Measurements from ENCODE around the gene GADL1.
A peak's percentile ranks its signal among the peaks of the same experiment; 100 is the strongest.

The GADL1 gene

GRCh38 chr3:30912301-30912700 is 17.8 kb upstream of the GADL1 start:
- H3K4me3 Mint-ChIP-seq = no peak overlapping the region
- DNase-seq = no peak
- no peak overlapping the region for H3K27ac Mint-ChIP-seq
- H3K9me3 Mint-ChIP-seq = no peaks in the 10 kb centered on the region
- H3K36me3 Mint-ChIP-seq = no peaks in the 10 kb centered on the region
- H3K4me1 Mint-ChIP-seq = no peaks in the 10 kb centered on the region
- H3K27me3 Mint-ChIP-seq = no peaks in the 10 kb centered on the region
- ATAC-seq (replicated peaks) = no peak

GRCh38 chr3:30908456-30909037 is 14.1 kb upstream of the GADL1 start:
- no peak overlapping the region for H3K4me3 Mint-ChIP-seq
- no peaks in the 10 kb centered on the region for H3K27me3 Mint-ChIP-seq
- no peak for ATAC-seq (replicated peaks)
- H3K27ac Mint-ChIP-seq = no peak overlapping the region
- no peaks in the 10 kb centered on the region for H3K9me3 Mint-ChIP-seq
- H3K4me1 Mint-ChIP-seq = no peaks in the 10 kb centered on the region
- H3K36me3 Mint-ChIP-seq = no peaks in the 10 kb centered on the region
- no peak for DNase-seq

DNA sequence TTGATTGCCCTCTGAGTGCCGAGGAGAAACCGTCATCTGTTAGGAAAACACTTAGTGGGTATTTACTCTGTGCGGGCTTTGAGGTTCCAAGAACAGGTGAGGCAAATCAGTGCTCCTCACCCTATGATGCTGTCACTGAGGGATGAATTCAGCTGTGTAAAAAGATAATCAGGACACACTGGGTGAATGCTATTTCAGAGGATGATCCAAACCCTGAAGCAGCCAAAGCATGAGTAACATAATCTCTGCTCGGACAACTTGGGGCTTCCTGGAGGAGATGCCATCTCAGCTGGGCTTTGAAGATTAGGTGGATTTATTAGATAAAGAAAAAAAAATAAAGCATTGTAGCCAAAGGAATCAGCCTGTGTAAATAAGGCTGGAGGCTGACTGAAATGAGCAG is 10.5 kb upstream of the GADL1 start:
- no peak for DNase-seq
- Mint-ChIP-seq H3K27ac (no peak overlapping the region), H3K4me3 (no peak overlapping the region), H3K9me3 (no peaks in the 10 kb centered on the region), H3K4me1 (no peaks in the 10 kb centered on the region), H3K27me3 (no peaks in the 10 kb centered on the region), H3K36me3 (no peaks in the 10 kb centered on the region)
- no peak for ATAC-seq (replicated peaks)

- ATAC-seq (replicated peaks) (no peak), DNase-seq (no peak)
- Mint-ChIP-seq H3K9me3 (no peaks in the 10 kb centered on the region), H3K4me3 (no peak overlapping the region), H3K4me1 (peaks cover 11 to 18% of the 10 kb centered on the region in 2 donors), H3K27ac (no peak overlapping the region), H3K36me3 (no peaks in the 10 kb centered on the region), H3K27me3 (peaks cover 18 to 31% of the 10 kb centered on the region in 2 donors)
These were observed 868 bp upstream of the GADL1 start for GRCh38 chr3:30895329-30895728.

GRCh38 chr3:30893678-30894325 is 659 bp downstream of the GADL1 start:
- H3K9me3 Mint-ChIP-seq = no peaks in the 10 kb centered on the region
- H3K27me3 Mint-ChIP-seq = peaks cover 18 to 31% of the 10 kb centered on the region in 2 donors
- peaks cover 11 to 18% of the 10 kb centered on the region in 2 donors for H3K4me1 Mint-ChIP-seq
- H3K4me3 Mint-ChIP-seq = peak overlapping the region; percentile 76
- DNase-seq = no peak
- no peak overlapping the region for H3K27ac Mint-ChIP-seq
- H3K36me3 Mint-ChIP-seq = no peaks in the 10 kb centered on the region
- no peak for ATAC-seq (replicated peaks)

GRCh38 chr3:30890907-30891306 is 3.6 kb downstream of the GADL1 start:
- H3K27me3 Mint-ChIP-seq = peaks cover 23 to 31% of the 10 kb centered on the region in 2 donors
- DNase-seq (no peak), ATAC-seq (replicated peaks) (no peak)
- peaks cover 4 to 5% of the 10 kb centered on the region in 2 donors for H3K9me3 Mint-ChIP-seq
- no peaks in the 10 kb centered on the region for H3K36me3 Mint-ChIP-seq
- H3K4me1 Mint-ChIP-seq = peaks cover 11 to 18% of the 10 kb centered on the region in 2 donors
- H3K27ac Mint-ChIP-seq = no peak overlapping the region
- no peak overlapping the region for H3K4me3 Mint-ChIP-seq

- Mint-ChIP-seq H3K27ac (no peak overlapping the region), H3K9me3 (peaks cover 5 to 6% of the 10 kb centered on the region in 2 donors), H3K4me3 (no peak overlapping the region), H3K36me3 (no peaks in the 10 kb centered on the region), H3K27me3 (peaks cover 9 to 13% of the 10 kb centered on the region in 2 donors), H3K4me1 (peaks cover 8 to 9% of the 10 kb centered on the region in 2 donors)
- no peak for ATAC-seq (replicated peaks)
- no peak for DNase-seq
These were observed 7.6 kb downstream of the GADL1 start for GRCh38 chr3:30886888-30887287.

- Mint-ChIP-seq H3K4me1 (no peaks in the 10 kb centered on the region), H3K9me3 (peaks cover 3 to 4% of the 10 kb centered on the region in 2 donors), H3K27me3 (no peaks in the 10 kb centered on the region), H3K36me3 (no peaks in the 10 kb centered on the region), H3K27ac (no peak overlapping the region), H3K4me3 (no peak overlapping the region)
- no peak for ATAC-seq (replicated peaks)
- DNase-seq = no peak
These were observed 15.6 kb downstream of the GADL1 start for GRCh38 chr3:30878862-30879261.

DNA sequence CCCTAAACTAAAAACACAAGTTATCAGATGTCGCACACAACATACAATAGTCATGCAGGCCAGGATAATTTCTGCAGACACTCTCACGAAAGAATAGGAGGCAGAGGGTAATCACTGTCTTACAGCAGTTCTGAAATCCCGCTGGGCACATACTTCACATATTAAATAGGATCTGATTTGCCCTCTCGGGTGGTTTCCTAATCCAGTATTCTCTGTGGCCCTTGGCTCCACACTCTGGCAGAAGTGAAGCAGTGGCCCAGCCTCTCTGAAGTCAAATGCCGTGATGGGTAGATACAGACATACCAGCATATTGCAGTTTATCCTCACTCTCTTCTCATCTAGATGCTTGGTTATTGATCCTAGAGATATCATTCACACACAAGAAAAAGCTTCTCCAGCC is 19.0 kb downstream of the GADL1 start:
- Mint-ChIP-seq H3K36me3 (no peaks in the 10 kb centered on the region), H3K9me3 (peaks cover 2 to 3% of the 10 kb centered on the region in 2 donors), H3K27me3 (no peaks in the 10 kb centered on the region), H3K27ac (no peak overlapping the region), H3K4me1 (no peaks in the 10 kb centered on the region), H3K4me3 (no peak overlapping the region)
- ATAC-seq (replicated peaks) (no peak), DNase-seq (no peak)

GRCh38 chr3:30873671-30874070 is 20.8 kb downstream of the GADL1 start:
- Mint-ChIP-seq H3K4me1 (no peaks in the 10 kb centered on the region), H3K4me3 (no peak overlapping the region), H3K36me3 (no peaks in the 10 kb centered on the region), H3K27me3 (no peaks in the 10 kb centered on the region), H3K9me3 (no peaks in the 10 kb centered on the region), H3K27ac (no peak overlapping the region)
- DNase-seq (no peak), ATAC-seq (replicated peaks) (no peak)

DNA sequence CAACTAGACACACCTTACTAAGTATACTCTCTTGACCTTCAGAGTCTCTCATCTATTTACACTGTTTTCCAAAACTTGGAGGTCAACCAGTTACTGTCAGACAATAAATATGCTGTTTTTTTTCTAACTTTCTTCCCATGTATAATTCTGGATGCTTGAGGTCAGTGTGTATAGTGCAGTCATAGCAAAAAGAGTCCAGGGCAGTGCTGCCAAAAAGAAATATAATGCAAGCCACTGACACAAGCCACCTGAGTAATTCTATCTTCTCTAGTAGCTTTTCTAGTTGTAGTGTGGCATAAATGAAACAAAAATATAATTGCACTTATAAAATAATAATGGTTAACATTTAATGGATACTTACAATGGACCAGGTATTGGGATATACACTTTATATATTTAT is 21.6 kb downstream of the GADL1 start:
- Mint-ChIP-seq H3K36me3 (no peaks in the 10 kb centered on the region), H3K4me3 (no peak overlapping the region), H3K27ac (no peak overlapping the region), H3K9me3 (no peaks in the 10 kb centered on the region), H3K4me1 (no peaks in the 10 kb centered on the region), H3K27me3 (no peaks in the 10 kb centered on the region)
- no peak for ATAC-seq (replicated peaks)
- no peak for DNase-seq

DNA sequence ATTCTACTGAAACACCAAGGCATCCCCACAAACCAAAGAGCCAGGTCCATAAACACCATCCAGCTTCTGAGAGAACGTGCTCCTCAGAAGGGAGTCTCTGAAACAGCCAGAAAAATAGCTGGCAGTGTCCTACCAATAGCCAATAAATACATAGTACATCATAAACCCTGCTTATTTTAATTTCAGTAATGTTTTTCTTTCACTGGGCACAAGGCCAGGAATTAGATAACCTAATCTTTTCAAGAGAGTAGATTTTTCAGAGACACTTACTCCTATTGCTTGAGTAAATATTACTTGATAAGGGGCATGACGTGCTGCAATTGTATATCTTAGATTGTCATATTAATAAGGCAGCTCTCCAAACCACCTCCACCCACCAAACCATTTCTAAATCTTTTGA is 22.7 kb downstream of the GADL1 start:
- H3K27ac Mint-ChIP-seq = no peak overlapping the region
- DNase-seq (no peak), ATAC-seq (replicated peaks) (no peak)
- H3K9me3 Mint-ChIP-seq = no peaks in the 10 kb centered on the region
- no peaks in the 10 kb centered on the region for H3K4me1 Mint-ChIP-seq
- H3K27me3 Mint-ChIP-seq = no peaks in the 10 kb centered on the region
- H3K36me3 Mint-ChIP-seq = no peaks in the 10 kb centered on the region
- no peak overlapping the region for H3K4me3 Mint-ChIP-seq

- Mint-ChIP-seq H3K9me3 (no peaks in the 10 kb centered on the region), H3K27ac (no peak overlapping the region), H3K36me3 (no peaks in the 10 kb centered on the region), H3K4me3 (no peak overlapping the region), H3K27me3 (no peaks in the 10 kb centered on the region), H3K4me1 (no peaks in the 10 kb centered on the region)
- DNase-seq (no peak), ATAC-seq (replicated peaks) (no peak)
These were observed 29.6 kb downstream of the GADL1 start for GRCh38 chr3:30864836-30865235.

DNA sequence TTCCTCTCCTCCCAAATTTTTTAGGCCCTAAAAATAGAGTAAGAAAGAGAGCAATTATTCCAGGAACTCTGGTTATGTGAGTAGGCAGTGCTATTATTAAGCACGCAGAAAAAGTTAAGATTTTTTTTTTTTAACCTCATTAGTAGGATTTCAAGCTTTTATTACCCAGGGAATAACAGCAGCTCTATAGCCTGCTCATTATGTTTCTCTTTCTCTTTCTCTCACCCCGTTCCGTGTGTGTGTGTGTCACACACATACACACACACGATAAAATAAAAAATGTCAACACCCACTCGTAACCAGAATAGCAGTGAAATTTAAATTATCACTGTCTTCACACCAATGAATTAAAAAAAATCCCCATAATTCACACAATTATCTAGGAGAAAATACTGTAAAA is 30.3 kb downstream of the GADL1 start:
- no peak for DNase-seq
- Mint-ChIP-seq H3K27me3 (no peaks in the 10 kb centered on the region), H3K4me3 (no peak overlapping the region), H3K9me3 (no peaks in the 10 kb centered on the region), H3K27ac (no peak overlapping the region), H3K4me1 (no peaks in the 10 kb centered on the region), H3K36me3 (no peaks in the 10 kb centered on the region)
- no peak for ATAC-seq (replicated peaks)

- H3K4me1 Mint-ChIP-seq = no peaks in the 10 kb centered on the region
- no peaks in the 10 kb centered on the region for H3K36me3 Mint-ChIP-seq
- H3K9me3 Mint-ChIP-seq = no peaks in the 10 kb centered on the region
- DNase-seq (no peak), ATAC-seq (replicated peaks) (no peak)
- no peaks in the 10 kb centered on the region for H3K27me3 Mint-ChIP-seq
- no peak overlapping the region for H3K27ac Mint-ChIP-seq
- H3K4me3 Mint-ChIP-seq = no peak overlapping the region
These were observed 32.5 kb downstream of the GADL1 start for GRCh38 chr3:30862004-30862403.
